GM20431 (cell line): ENCODE results near the gene P3R3URF.

Source experiments
- in situ Hi-C: fragments of 300-500 bp; cut with MseI, MboI; formaldehyde crosslinking; loops from one replicate; pipeline ENCODE4 v1.15.0; 2020; ENCODE audit warnings: low sequenced_read_pairs; ENCODE audit not compliant: unreplicated experiment

Gene P3R3URF

DNA sequence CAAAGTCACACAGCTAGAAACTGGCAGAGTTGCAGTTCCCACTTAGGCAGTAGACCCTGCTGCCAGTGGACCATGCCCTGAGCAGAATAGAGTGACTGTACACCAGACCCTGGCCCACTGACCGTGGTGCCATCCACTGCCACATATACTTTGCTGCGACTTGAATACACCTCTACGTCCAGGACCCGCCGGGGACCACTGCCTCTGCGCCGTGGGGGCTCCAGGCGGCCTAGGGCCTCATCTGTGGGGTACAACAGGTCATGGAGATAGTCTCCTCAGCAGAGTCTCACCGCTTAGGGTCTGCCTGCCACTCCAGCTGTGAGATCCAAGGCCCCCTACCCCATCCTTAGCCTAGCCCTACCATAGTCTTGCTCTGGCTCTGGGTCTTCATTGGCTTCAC, 20.3 kb upstream of the P3R3URF start:
- in situ Hi-C loops = no loop called here

DNA sequence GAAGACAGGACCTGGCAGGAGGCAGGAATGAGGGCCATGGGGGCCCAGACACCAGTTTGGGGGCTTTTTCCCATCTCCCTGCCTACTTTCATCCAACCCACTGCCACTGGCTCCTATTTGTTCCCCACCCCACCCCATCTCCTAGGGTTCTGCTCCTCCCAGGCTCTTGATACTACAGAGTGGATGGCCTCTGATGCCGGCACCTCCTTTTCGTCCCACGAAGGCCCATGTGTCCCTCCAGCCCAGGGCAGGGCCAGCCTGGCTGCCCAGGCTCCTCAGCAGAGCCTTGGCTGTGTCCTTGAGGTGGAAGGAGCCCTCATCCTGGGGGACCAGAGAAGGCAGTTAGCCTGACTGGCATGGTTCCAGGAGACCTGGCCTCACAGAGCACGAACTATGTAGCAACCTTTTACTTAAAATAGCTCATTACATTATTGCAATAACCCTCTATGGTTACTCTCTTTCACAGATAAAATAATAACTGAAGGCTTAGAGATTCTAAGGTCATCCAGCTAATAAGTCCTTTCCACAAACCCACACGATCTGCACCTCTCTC, 18.4 kb upstream of the P3R3URF start:
- in situ Hi-C loops = no loop called here

DNA sequence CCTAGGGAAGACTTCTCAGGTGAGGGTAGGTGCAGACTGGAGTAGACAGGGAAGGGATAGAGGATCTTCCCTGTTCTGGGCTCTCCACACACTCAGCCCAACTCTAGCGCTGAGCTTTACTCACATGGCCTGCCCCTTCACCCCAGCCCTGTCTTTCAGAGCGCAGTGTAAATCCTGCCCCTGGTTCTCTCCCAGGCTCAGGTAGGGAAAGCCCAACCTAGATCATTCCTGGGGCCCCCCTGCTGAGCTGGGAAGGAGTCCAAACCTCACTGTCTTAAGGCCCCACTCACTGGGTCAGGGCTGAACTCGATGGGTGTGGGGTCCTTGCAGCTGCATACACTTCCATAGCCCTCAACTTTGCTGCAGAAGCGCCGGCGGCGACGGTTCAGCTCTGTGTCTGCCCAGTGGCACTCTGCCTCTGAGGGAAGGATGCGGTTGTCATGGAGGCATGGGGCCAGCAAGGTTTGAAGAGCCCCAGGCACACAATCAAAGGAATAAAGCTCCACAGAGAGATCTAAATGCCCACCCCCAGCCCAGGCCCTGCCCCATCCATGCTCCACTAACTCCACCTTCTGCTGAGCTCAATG, 17.8 kb upstream of the P3R3URF start:
- in situ Hi-C loops = no loop called here

DNA sequence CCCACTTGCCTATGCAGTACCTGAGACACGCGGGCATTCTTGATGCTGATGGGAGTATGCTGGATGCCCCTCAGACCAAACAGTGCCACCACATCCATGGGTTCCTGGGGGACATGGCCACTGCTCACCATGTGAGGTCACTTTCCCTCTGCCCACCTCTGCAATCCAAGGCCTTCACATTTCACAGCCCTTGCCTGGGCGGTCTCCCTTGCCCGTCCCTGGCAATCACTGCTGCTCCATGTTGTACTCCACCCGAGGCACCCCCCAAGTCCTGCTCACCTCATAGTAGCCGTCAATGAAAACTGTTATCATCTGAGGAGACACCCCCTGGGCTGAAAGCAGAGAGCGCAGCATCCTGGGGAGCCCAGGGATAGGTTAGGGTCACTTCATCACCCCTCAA, 17.0 kb upstream of the P3R3URF start:
- in situ Hi-C loops = no loop called here

DNA sequence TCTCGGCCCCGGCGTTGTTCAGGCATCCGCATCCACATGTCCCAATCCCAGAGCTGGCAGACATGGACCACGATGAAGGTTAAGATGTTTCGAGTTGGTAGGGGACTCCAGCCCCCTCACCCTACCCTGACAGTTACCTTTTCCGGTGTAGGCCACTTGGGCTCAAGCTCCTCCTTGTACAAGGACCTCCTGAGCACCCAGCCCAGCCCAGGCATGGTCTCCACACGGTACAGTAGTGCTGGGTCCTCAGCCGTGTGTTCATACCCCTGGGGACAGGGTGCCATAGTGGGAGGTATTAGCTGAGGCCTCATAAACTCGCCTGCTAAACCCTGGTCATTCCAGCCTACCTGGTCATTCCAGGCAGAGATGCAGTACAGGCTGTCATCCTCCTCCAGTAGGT, 15.9 kb upstream of the P3R3URF start:
- in situ Hi-C loops = no loop called here

DNA sequence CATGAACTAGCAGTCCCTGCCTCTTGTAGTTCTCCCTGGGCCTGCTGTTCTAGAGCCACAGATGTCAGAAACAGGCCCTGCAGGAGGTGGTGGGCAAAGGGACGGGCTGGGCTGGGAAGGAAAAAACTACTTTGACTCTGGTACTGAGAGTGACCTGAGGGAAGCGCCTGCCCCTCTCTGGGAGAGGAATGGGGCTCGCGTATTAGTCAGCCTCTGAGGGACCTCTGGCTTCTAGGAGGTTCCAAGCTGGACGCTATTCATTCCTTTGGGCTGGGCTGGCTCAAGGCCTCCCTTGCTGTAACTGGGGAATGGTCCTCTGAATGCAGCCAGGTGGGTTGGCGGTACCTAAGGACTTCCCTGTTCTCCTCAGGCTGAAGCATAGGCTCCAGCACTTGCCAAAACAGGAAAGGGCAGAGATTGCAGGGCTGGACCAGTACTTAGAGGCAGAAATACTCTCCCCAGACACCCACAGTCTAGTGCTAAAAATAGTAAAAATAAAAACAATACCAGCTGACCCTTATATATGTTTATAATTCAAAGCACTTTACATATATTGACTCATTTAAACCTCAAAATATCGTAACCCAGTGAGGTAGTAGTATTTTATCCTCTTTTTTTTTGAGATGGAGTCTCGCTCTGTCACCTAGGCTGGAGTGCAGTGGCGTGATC, 14.9 kb upstream of the P3R3URF start:
- in situ Hi-C loops = no loop called here

DNA sequence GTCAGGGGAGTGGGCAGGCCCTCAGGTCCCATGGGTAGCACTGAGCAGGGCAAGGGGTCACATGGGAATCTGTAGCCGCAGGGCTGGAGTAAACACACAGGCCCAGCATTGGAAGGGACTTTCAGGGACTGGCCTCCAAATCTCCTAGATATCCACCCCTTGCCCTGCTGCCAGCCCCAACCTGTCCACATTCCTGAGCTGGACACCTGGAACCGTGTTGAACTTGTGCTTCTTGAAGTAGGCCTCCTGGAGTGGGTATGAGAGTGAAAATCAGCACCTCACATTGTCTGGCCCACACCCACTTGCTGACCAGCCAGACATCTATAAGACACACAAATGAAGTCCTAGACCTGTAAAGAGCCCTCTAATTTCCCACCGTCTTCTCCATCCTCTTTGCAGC, 14.3 kb upstream of the P3R3URF start:
- in situ Hi-C loops = no loop called here

DNA sequence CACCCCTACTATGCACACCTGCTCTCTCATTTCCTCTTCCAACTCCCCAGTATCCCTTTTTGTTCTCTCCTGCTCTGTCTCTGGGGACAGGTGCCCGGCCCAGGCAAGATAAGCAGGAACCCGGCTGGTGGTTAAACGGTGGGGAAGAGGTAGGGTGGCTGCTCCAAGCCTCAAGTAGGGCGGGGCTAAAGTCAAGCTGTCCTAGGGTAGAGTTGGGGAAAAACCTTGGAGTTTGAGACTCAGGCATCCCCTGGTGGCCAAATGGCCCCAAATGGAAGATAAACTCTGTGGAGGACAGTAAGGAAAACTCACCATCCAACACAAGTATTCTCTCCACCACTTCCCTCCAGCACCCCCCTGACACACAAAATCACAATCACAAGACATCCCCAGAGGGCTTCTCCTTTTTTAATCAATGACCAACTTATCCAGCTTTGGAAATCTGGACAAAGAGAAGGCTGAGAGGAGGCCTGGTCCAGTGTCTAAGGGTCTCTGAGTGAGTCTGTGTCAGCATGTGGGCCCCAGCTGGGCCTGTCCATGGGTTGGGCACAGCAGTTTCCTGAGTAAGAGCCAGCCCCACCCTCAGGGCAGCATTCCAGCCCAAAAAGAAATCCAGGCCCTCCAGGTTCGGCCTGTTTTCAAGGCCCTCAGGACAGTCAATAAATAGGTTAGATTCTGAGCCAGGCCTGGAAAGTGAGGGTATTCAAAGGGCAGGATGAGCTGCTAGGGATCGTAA, 12.2 kb upstream of the P3R3URF start:
- in situ Hi-C loops = no loop called here

DNA sequence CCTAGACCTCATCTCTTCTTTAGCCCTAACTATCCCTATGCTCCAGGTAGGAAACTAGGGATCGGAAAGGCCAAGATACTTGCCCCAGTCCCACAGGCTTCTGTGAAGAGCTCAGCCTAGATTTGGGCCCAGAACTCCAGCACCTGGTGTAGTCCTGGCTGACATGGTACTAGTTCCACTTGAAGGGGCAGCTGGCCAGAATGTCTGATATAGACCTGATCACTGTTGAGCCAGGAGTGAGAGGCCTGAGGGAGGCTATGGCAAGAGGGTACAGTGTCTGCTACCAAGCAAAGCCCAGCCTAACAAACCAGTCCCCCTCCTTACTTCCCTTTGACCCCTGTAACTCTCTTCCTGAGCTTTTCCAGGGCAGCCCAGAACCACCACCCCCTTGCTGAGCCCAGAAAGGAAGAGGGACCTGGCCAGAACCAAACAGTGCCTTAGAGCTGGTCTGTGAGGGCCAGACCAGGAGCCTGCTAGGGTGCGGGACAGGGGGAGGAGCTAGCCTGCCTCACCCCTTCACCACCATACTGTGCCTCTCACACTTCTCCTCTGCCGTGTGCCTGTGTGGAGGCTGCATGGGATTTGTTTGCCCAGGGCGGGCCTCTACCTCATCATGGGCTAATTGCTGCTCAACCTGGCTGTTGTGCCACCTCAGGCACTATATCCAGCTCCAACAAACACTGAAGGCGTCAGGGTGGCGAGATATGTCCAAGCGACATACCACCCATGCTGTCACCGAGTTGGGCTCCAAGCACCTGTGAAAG, 11.0 kb upstream of the P3R3URF start:
- in situ Hi-C loops = no loop called here

DNA sequence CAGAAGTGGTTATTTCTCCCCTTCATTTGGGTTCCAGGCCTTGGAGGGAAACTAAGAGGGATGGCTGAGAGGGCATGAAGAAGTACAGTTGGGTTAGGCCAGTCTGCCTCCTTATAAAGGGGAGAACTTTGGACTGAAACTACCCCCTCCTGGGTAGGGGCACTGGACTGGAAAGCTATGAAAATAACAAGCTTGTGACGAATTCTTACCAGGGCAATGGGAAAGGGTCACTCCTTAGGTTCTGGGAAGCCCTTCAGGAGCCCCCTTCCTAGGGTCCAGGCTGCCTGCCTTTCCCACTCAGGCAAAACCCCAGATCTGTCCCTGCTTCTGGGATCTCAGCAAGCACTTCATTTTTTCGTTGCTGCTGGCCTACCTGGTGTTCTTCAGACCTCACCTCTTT, 9.8 kb upstream of the P3R3URF start:
- in situ Hi-C loops = no loop called here

DNA sequence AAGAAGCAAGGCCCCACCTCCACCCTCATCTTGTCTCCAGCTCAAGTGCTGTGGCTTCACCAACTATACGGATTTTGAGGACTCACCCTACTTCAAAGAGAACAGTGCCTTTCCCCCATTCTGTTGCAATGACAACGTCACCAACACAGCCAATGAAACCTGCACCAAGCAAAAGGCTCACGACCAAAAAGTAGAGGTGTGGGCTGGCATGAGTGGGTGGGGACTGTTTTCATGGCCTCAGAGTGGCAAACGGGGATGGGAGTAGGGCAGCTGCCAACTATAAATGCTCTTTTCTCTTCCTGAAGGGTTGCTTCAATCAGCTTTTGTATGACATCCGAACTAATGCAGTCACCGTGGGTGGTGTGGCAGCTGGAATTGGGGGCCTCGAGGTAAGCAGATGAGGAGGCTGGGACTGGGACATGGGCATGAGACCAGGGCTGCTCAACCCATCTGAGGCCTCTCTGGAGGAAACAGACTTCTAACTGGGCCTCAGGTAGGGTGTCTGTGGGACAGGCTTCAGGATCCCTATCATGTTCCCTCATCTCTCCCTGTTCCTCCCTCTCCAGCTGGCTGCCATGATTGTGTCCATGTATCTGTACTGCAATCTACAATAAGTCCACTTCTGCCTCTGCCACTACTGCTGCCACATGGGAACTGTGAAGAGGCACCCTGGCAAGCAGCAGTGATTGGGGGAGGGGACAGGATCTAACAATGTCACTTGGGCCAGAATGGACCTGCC, 8.8 kb upstream of the P3R3URF start:
- in situ Hi-C loops = no loop called here

DNA sequence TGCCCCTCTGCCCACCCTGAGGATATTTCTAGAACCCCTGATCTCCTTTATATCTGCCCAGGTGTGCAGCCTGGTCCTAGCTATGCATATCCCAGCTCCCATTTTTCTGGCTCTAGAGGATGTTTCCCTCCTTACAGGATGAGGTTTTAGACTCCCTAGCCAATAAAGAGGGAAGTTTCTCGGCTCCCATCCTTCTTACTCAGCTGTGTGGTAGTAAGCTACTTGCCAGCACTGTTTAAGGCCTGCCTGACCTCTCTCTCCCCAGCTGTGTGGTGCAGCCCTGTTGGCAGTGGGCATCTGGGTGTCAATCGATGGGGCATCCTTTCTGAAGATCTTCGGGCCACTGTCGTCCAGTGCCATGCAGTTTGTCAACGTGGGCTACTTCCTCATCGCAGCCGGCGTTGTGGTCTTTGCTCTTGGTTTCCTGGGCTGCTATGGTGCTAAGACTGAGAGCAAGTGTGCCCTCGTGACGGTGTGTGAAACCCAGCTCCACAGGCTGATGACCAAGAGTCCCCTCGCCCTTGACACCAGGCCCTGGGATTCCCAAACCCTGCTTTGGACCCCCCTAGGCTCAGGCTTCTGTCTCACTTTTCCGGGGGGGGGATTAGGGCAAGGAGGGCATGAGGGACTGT, 7.8 kb upstream of the P3R3URF start:
- in situ Hi-C loops = no loop called here

DNA sequence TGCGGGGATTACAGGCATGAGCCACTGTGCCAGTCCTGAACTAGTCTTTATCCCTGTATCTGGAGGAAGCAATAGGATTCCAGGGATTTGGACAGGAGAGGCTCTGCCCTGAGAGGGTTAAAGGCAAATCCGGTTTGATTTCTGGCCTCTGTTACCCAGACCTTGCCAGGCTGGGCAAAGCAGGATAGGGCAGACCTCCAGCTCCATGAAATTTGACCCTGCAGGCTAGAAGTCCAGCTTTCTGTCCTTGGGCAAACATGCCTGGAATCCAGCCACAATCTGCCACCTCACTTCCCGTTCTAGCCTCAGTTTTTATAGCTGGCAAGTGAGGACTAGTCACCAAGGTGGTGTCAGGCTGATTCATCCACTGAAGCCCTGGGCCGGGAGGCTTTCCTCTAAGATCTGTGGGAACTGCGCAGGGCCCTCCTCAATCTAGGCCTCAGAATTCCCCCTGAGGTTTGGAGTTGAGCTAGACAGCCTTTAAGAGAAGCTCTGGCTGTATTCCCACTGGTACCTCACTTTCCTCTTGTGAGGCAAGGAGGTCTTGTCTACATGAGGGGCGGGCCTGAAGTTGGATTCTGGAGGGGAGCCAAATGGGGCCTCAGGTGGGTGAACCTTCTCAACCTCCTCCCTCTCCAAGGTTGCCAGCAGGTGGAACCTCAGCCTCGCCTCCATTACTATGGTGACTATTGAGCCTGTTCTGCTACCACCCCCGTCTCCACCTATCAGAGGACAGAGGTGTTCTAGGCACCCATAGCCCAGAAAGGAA, 7.0 kb upstream of the P3R3URF start:
- in situ Hi-C loops = no loop called here

DNA sequence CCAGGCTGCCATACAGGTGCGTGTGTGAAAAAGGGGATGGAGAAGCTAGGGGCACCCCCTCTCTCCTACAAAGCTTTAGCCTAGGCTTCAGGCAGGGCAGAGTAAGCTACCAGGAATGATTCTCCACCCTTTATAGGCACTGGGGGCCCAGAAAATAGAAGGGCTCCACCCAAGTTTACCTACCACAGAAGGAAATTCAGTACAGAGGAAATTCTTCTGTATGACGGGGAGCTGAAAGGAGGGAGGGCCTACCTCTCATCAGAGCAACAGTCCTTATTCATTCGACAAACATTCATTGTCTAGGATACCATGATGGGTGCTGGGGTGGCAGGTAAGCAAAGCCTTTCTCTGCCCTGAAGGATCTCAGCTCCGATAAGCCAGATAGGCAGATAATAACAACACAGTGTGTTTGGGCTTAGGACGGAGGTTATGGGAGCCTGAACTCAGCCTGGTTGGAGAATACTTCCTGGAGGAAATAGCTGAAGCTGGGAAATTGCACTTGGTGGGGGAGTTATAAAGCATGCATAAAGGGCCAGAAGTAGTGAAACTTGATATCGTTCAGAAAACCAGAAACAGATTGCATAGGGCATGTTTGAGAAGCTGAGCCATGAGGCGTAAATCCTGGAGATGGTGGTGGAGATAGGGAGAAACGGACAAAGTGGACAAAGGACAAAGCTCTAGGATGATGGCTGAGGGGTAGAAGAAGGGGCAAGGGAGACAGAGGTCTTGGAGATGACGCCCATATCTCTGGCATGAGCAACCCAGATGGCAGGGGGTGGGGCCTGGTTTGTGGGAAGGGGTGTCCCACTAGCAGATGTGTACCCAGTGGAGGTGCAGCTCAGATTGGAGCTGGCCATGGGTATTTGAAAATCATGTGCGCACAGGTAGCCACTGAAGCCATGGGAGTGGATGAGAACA, 5.3 kb upstream of the P3R3URF start:
- in situ Hi-C loops = no loop called here

DNA sequence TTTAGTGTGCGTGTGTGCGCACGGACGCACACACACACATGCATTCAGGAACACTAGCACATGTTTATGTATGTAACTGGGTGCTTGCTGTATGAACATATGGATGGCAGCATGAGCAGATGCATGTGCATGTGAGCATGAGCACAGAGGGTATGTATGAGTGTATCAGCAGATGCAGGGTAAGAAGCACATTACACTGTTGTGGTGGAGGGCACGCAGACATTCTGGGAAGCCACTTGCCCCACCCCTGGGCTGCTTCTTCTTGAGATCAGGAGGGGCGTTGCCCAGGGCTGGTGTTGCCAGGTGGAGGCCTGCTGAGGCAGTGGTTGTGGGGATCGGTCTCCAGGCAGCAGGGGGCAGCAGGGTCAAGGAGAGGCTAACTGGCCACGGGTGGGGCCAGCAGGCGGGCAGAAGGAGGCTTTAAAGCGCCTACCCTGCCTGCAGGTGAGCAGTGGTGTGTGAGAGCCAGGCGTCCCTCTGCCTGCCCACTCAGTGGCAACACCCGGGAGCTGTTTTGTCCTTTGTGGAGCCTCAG, 3.9 kb upstream of the P3R3URF start:
- in situ Hi-C loops = no loop called here

DNA sequence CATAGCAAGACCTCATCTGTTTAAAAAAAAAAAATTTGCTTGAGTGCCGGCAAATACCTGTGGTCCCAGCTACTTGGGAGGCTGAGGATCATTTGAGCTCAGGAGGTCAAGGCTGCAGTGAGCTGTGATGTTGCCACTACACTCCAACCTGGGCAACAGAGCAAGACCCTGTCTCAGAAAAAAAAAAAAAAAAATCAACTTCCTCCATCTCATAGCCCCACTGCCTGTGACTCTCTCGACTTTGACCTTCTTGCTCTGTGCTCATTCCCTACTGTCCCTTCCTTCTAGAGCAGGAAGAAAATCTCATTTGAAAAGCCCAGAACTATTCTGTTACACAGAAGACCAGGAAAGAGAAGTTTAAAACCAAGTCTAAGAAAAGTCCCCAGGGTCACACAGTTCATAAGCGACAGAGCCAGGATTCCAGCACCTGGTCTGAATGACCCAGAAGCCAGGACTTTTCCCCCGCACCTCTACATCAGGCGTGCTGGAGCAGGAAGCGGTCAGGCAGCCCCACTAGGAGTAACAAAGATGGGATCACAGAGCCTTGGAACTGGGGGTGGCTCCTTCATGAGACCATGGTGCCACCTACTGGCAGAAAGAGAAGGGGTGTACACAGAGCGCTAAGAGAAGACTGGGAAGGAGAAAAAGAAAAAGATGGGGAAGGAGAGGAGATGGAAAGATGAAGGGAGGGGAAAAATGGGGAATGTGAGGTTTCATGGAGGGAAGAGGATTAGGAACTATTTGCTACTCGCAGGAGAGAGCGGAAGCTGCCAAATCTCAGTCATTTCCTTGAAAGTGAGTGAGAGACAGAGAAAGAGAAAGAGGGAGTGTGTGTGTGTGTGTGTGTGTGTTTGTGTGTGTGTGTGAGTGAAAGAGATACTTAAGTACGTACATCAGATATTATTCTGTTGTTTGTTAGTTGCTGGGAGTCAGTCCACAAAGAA, 3.1 kb upstream of the P3R3URF start:
- in situ Hi-C loops = loop anchor here (5.0 kb wide), 1 partner anchor 142 kb away; no protein-coding TSS in a partner anchor
